B cell (primary cell): ENCODE data around the gene CHST15. TPM values are rescaled to one million over a fixed set of nuclear protein-coding genes. Genes with fewer than 3 reads are reported as not detected.

Experiments used
- ATAC-seq: fragments of 200-7000 bp; cut with Tn5 transposase; one replicate; pipeline ENCODE4 v1.10.0; 2021; ENCODE audit warnings: low read depth, mild to moderate bottlenecking, moderate number of reproducible peaks, moderate library complexity
- CTCF ChIA-PET: fragments of 350-600 bp; sonication (Branson Sonifier 250); formaldehyde crosslinking; loops from one replicate; lab custom pipeline; 2021; ENCODE audit warnings: antibody characterized with exemption, inconsistent platforms; lab: Charles Lee
- POLR2A ChIA-PET: fragments of 350-600 bp; sonication (Branson Sonifier 250); formaldehyde crosslinking; loops from one replicate; lab custom pipeline; 2021; ENCODE audit warnings: antibody characterized with exemption; lab: Charles Lee
- DNase-seq: peaks from one replicate; pipeline ENCODE4 v3.0.0; 2013
- H2AFZ ChIP-seq: 2 replicates; pipeline ENCODE4 v1.6.1; 2012; ENCODE audit warnings: mild to moderate bottlenecking, low read depth, low read length; ENCODE audit not compliant: insufficient read depth, poor library complexity, severe bottlenecking
- H3K27ac ChIP-seq, 2 donors: 1 replicate in 1 of 2; 2 replicates in 1 of 2; pipeline ENCODE4 v1.5.1; 2012 to 2013; ENCODE audit warnings: low read length in 2 of 2, mild to moderate bottlenecking in 2 of 2, moderate library complexity in 1 of 2
- H3K27me3 ChIP-seq, 4 experiments: fragments of 200-600 bp in 1 of 4; sonication (generic) in 1 of 4; replicated peaks in 1 of 4; 1 replicate in 2 of 4; 2 replicates in 2 of 4; pipeline versions ENCODE4 v1.6.1 to v1.7.0; 2013 to 2016; ENCODE audit warnings: low read length in 3 of 4, mild to moderate bottlenecking in 2 of 4, mixed read lengths in 1 of 4, moderate library complexity in 1 of 4; ENCODE audit not compliant: insufficient read depth in 4 of 4, control insufficient read depth in 3 of 4; ENCODE audit errors: control extremely low read depth in 1 of 4
- H3K36me3 ChIP-seq, 2 experiments: replicated peaks in 1 of 2; 1 replicate in 1 of 2; 2 replicates in 1 of 2; pipeline versions ENCODE4 v1.6.1 to v1.7.1; 2013; ENCODE audit warnings: low read length in 1 of 2; ENCODE audit not compliant: insufficient read depth in 2 of 2, control insufficient read depth in 1 of 2; ENCODE audit errors: control extremely low read depth in 1 of 2, extremely low read depth in 1 of 2
- H3K4me1 ChIP-seq, 2 donors: fragments of 200-600 bp in 1 of 2; sonication (generic) in 1 of 2; 1 replicate in 1 of 2; 2 replicates in 1 of 2; pipeline versions ENCODE4 v1.5.1 to v1.6.1; 2013 to 2017; ENCODE audit warnings: low read length in 2 of 2; ENCODE audit not compliant: control insufficient read depth in 2 of 2, insufficient read depth in 2 of 2
- H3K4me2 ChIP-seq: replicated peaks from 2 replicates; pipeline ENCODE3; 2012; ENCODE audit warnings: mild to moderate bottlenecking, low read depth, low read length; ENCODE audit not compliant: poor library complexity, severe bottlenecking
- H3K4me3 ChIP-seq, 5 experiments: fragments of 200-600 bp in 1 of 5; sonication (generic) in 1 of 5; 1 replicate in 3 of 5; 2 replicates in 2 of 5; pipeline versions ENCODE4 v1.5.1 to v1.7.0; 2011 to 2016; ENCODE audit warnings: low read length in 4 of 5, mild to moderate bottlenecking in 4 of 5, low read depth in 2 of 5, control low read depth in 1 of 5, moderate library complexity in 1 of 5; ENCODE audit not compliant: insufficient read depth in 1 of 5; ENCODE audit errors: control extremely low read depth in 1 of 5, extremely low read depth in 1 of 5
- H3K79me2 ChIP-seq: fragments of 200-600 bp; sonication (generic); one replicate; pipeline ENCODE4 v1.6.0; 2016; ENCODE audit warnings: low read length; ENCODE audit not compliant: control insufficient read depth, insufficient read depth
- H3K9ac ChIP-seq: fragments of 200-600 bp; sonication (generic); 2 replicates; pipeline ENCODE4 v1.6.1; 2017; ENCODE audit warnings: mild to moderate bottlenecking, low read length, moderate library complexity
- H3K9me3 ChIP-seq, 3 donors: one replicate each; pipeline versions ENCODE4 v1.6.1 to v1.7.1; 2013; ENCODE audit warnings: low read length in 2 of 3; ENCODE audit not compliant: control insufficient read depth in 2 of 3, insufficient read depth in 1 of 3; ENCODE audit errors: control extremely low read depth in 1 of 3
- H4K20me1 ChIP-seq: 2 replicates; pipeline ENCODE4 v1.6.0; 2012; ENCODE audit warnings: mild to moderate bottlenecking, low read length; ENCODE audit not compliant: insufficient read depth, control insufficient read depth, poor library complexity, severe bottlenecking
- H3K27ac Mint-ChIP-seq: one replicate; pipeline ENCODE4 v1.8.0; 2021; ENCODE audit warnings: mixed read lengths
- H3K27me3 Mint-ChIP-seq: one replicate; pipeline ENCODE4 v1.8.0; 2021; ENCODE audit warnings: mixed read lengths
- H3K4me1 Mint-ChIP-seq: one replicate; pipeline ENCODE4 v1.8.0; 2021; ENCODE audit warnings: mixed read lengths
- H3K4me3 Mint-ChIP-seq: one replicate; pipeline ENCODE4 v1.8.0; 2021; ENCODE audit warnings: mixed read lengths
- H3K9me3 Mint-ChIP-seq: one replicate; pipeline ENCODE4 v1.8.0; 2022; ENCODE audit warnings: mixed read lengths; ENCODE audit not compliant: insufficient read depth
- EZH2 ChIP-seq: IDR thresholded peaks from 2 replicates; pipeline ENCODE4 v1.6.1; 2012; ENCODE audit warnings: borderline replicate concordance, low read depth, mild to moderate bottlenecking, moderate library complexity, low read length; ENCODE audit not compliant: insufficient read depth, poor library complexity, severe bottlenecking
- WGBS: methylation state at CpG from one replicate; pipeline ENCODE4 v1.1.5; 2013; ENCODE audit warnings: missing lambda C conversion rate; ENCODE audit not compliant: insufficient coverage; 5-methylcytosine and 5-hydroxymethylcytosine counted together
- intact Hi-C: fragments of 100-400 bp; cut with micrococcal nuclease; formaldehyde crosslinking; loops from one replicate; pipeline ENCODE4 v1.10.0; 2022
- polyA plus RNA-seq: library from polyadenylated mRNA; depleted of rRNA; stranded (reverse); fragments of >200 nt; gene quantifications from 2 replicates; pipeline ENCODE4 v1.2.3, GENCODE V29; 2012
- total RNA-seq, 2 donors: library from RNA; stranded (reverse); fragments of 120-200 nt in 1 of 2; gene quantifications; 1 replicate in 1 of 2; 2 replicates in 1 of 2; pipeline versions ENCODE4 v1.2.3 to v1.2.4, GENCODE V29; 2013 to 2022
- TF ChIP-seq, protein P1 (sequence below): fragments of 200-600 bp; IDR thresholded peaks from one replicate; pipeline ENCODE4 v1.8.0; 2022; ENCODE audit warnings: antibody characterized with exemption, mild to moderate bottlenecking

The CHST15 gene
- total and polyA plus RNA-seq, 2 donors (not counting 1 experiment from before 2014, with no cell fraction given): 17.9 to 75.4 TPM

DNA sequence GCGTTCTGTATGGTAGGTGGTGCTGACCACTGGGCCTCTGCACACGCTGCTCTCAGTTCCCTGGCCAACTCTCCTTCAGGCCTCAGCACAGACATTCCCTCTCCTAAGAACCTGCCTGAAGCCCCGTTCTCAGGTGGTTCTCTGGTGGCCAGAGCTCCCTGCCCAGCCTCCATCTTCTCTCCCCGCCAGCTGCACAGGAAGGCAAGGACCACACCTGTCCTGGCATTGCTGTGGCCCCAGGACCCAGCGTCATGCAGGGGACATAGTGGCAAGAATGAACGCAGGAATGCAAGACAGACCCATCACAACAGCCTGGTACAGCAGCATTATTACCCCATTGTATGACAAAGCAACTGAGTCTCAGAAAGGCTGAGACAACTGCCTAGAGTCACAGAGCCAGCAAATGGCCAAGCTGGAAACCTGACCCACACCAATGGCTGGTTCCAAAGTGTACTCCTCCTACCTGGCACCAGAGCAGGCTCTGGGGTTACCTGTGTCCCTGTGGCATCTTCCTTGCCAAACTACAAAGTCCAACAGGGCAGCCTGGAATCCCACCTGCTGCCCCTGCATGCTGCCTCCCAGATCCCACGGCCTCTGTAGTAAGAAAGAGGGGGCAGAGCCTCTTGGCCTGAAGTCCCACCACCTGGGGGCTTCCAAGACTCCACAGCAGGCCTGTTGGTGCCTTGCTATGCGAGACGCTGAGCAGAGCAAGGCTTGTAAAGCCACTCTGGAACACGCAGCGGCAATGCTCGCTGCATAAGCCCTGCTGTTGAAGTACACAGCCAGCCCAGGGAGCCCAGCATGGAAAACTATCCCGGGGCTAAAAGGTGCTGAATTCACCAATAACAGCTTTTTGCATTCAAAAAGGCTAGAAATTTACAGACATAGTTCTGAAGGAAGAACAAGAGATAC lies 73.3 kb downstream of the CHST15 start:
- POLR2A ChIA-PET: no interaction called here
- Histone ChIP-seq H3K27me3 (no peaks in the 10 kb centered on the region), H3K4me1 (peaks cover 2 to 3% of the 10 kb centered on the region in 2 donors), H3K27ac (no peak overlapping the region), H3K9me3 (no peaks in the 10 kb centered on the region), H3K4me2 (no peak overlapping the region), H3K9ac (no peak overlapping the region), H2AFZ (no peak overlapping the region), H3K4me3 (no peak overlapping the region), H4K20me1 (no peaks in the 10 kb centered on the region), H3K36me3 (peaks cover 0 to 29% of the 10 kb centered on the region in 2 experiments), H3K79me2 (peaks cover 1% of the 10 kb centered on the region)
- Mint-ChIP-seq H3K4me1 (peaks cover 3% of the 10 kb centered on the region), H3K27ac (no peak overlapping the region), H3K9me3 (no peaks in the 10 kb centered on the region), H3K27me3 (no peaks in the 10 kb centered on the region), H3K4me3 (no peak overlapping the region)
- CTCF ChIA-PET: interaction anchor here (1.0 to 2.9 kb wide), 2 partner anchors 25 to 369 kb away, joined by 3 to 10 read pairs; no protein-coding TSS in a partner anchor
- intact Hi-C loops: no loop called here
- TF ChIP-seq, protein P1, sequence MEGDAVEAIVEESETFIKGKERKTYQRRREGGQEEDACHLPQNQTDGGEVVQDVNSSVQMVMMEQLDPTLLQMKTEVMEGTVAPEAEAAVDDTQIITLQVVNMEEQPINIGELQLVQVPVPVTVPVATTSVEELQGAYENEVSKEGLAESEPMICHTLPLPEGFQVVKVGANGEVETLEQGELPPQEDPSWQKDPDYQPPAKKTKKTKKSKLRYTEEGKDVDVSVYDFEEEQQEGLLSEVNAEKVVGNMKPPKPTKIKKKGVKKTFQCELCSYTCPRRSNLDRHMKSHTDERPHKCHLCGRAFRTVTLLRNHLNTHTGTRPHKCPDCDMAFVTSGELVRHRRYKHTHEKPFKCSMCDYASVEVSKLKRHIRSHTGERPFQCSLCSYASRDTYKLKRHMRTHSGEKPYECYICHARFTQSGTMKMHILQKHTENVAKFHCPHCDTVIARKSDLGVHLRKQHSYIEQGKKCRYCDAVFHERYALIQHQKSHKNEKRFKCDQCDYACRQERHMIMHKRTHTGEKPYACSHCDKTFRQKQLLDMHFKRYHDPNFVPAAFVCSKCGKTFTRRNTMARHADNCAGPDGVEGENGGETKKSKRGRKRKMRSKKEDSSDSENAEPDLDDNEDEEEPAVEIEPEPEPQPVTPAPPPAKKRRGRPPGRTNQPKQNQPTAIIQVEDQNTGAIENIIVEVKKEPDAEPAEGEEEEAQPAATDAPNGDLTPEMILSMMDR: no peak
- no peak for TF ChIP-seq EZH2
- WGBS: 98% methylated on average over 9 of the region's 13 CpGs
- DNase-seq: no peak
- ATAC-seq: no peak
